ENCODE results near the gene GPATCH8.

The GPATCH8 gene

DNA sequence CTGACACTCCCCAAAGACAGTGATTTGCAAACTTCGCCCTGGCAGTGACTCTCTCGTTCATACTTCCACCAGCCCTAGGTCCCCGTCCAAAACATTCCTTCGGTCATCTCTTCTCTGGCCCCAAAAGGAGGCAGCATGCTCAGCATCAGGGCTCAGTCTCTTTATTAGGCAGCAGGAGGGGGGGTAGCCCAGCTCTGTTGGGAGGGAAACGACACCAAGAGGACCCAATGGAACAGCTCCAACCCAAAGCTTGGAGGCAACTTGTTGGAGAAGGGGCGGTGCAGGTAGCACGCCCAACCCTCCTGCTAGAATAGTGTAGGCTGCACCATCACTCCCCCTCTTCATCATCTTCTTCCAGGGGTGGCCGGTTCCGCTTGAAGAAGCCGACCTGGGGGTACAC lies 131.2 kb downstream of the GPATCH8 start:
- TF ChIP-seq, protein P1, sequence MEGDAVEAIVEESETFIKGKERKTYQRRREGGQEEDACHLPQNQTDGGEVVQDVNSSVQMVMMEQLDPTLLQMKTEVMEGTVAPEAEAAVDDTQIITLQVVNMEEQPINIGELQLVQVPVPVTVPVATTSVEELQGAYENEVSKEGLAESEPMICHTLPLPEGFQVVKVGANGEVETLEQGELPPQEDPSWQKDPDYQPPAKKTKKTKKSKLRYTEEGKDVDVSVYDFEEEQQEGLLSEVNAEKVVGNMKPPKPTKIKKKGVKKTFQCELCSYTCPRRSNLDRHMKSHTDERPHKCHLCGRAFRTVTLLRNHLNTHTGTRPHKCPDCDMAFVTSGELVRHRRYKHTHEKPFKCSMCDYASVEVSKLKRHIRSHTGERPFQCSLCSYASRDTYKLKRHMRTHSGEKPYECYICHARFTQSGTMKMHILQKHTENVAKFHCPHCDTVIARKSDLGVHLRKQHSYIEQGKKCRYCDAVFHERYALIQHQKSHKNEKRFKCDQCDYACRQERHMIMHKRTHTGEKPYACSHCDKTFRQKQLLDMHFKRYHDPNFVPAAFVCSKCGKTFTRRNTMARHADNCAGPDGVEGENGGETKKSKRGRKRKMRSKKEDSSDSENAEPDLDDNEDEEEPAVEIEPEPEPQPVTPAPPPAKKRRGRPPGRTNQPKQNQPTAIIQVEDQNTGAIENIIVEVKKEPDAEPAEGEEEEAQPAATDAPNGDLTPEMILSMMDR (IDR thresholded peaks at IDR 0.05) = no peak

DNA sequence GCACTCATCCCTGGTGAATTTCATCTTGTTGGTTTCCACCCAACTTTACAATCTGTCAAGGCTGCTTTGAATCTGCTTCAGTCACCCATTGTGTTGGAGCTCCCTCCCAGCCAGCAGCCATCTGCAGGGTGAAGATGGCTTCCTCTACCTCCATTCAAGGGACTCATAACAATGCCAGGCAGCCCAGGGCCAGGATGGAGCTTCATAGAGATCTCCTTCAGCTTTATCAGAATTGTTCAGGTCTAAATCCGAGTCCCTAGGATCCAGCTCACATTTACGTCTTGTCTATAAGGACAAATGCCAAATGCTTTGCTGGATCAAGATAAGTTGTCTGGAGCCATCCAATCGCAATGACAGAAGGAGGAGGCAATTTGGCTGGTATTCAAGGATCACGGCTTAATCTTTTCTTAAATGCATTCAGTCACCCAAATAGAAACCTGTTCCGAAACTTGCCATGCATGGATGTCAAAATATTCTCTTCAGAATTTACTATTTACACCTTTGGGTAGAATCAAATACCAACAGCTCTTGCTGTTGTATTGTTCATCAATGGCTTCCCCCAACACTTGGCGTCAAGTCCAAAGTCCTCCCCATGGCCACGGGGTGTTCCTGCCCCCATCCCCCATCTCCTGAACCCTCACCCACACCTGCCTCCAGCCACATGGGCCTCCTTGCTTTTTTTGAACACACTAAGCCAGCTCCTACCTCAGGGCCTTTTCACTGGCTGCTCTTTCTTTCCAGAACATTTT lies 135.8 kb downstream of the GPATCH8 start:
- TF ChIP-seq, protein P1 (IDR thresholded peaks at IDR 0.05) = no peak

DNA sequence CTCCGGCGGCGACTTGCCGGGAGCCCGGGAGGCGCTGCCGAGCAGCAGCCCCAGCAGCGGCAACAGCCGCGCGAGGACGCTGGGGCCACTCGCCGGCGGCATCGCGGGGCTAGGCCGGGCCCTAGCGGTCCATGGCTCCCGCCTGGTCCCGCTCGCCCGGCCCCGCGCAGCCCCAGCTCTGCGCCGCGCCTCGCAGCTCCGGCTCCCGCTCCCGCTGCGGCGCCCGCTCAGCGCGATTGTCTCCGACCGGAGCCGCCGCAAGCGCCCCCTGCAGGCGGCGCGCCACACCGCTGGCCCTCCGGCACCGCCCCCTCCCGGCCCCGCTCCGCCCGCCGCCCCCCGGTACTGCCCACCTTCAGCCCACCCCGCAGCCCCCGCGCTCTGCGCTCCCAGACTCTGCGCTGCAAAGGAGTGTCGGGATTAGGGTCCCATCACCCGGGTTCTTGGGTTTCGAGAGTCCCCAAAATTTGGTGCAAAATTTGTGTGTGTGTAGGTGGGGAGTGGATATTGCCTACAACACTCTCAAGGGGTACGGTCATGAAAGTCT lies 139.5 kb downstream of the GPATCH8 start, which contains the start of gene FAM171A2:
Gene FAM171A2 (minus strand): TSS at position 241 of the 547 bp plus-strand sequence. CDS start 139 bp downstream, at position 102.
- TF ChIP-seq, protein P1 (IDR thresholded peaks at IDR 0.05) = peak; percentile 58

DNA sequence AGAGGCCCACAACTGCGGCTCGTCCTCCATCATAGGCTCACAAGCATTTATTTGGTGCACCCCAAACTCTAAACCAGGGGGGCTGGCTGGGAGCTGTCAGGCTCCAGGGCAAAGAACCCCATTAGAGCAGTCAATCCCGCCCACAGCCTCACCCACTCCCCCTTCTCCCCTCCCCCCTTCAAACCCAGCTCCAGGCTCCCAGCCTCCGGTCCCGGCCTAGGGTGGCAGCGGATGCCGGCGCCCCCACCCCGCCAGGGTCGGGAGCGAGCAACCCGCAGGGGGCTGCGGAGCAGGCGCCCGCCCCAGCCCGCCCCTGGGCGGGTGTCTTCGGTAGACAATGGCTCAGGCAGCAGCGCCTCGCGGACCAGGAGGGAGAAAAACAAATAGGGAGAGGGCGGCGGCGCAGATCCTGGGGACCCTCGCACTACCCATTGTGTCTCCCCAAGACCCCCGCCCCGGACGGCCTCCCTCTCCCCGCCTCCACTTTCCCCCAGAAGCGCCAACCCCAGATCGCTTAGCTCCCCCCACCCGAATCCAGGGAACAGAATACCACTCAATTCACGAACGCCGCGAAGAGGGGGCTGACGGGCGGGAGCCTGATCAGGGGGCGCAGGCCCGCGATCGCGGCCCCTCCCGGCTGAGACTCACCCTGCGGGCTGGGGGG lies 140.1 kb downstream of the GPATCH8 start:
- TF ChIP-seq, protein P1 (IDR thresholded peaks at IDR 0.05) = no peak

DNA sequence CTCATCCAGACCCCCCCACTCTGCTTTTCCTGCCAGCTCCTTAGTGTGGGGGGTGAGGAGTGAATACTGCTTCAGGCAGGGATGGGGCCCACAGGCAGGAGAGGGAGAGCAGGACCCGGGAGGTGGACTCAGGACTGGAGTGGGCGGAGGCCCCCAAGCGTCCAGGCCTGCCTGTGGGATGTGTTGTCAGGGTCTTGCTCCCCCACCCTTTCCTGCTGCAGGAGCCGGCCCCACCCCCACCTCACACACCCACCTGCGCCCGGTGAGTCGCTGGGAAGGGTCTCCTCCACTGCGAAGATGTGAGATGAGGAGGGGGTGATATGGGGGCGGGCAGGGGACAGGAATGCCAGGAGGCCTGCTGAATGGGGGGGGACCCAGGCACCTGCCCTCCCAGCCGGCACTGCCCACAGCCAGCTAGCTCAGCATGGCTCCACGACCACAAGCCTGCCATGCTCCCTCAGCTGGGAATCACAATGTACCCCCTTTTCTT lies 140.7 kb downstream of the GPATCH8 start:
- TF ChIP-seq, protein P1 (IDR thresholded peaks at IDR 0.05) = no peak

DNA sequence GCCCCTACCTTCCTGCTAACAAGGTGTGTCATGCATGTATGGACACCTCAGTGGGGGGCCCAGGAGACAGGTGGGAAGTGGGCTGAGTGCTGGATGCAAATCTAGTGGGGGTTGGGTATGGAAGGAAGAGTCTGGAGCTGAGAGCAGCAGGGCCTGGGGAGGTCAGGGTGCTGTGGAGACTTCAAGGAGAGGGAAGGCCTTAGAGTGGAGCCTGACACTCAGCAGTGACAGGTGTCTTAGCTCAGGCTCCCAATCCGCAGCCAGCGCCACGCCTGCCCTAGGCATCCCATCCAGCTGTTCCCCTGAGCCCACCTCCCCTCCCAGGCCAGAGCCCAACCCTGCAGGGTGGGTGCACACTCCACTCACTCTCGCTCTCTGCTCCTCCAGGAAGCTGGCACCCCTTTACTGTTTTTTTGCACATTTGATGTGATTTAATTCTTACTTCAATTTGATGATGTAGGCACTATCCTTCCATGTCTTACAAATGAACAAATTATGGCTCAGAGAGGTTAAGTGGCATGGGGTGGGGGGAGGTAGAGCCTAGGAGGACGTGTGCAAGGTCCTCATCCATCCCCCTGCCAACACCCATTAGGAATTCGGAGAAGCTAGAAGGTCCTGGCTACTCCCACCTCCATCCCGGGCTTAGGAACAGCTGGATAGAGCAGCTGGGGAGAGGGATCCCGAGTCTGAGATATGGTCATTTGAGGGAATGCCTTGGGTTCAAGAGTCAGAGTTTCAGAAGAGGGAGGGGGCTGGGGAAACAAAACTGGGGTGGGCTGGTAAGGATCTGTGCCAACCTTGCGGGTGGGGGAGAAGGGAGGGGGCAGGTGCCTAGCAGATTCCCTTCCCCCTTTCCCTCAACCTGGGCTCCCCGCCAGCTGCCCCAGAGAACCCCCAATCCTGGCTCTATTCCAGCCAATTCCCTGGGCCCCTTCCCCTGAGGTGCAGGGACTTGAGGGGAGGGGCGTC lies 141.6 kb downstream of the GPATCH8 start:
- TF ChIP-seq, protein P1 (IDR thresholded peaks at IDR 0.05) = no peak

DNA sequence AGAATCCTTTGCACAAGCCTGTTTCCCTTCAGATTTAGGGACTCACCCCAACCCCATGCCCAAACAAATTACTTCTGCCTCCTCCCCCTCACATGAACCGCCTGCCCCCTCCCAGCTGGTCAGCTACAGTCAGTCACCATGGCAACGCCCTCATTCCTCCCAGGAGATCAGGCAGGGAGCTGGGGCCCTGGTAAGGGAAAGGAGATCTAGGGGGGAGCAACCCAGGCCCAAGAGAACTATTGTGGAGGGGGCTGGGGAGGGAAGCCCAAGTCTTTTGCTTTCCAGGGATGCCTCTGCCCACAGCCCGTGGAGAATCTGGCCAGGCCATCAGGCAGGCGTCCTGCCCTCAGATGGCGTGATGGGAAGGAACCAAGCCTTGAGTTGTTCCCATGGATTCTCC lies 142.4 kb downstream of the GPATCH8 start:
- TF ChIP-seq, protein P1 (IDR thresholded peaks at IDR 0.05) = no peak

Measured in LNCAP (cell line).